ENCODE measurements around the gene OR2A25. TPM values are rescaled to one million over a fixed set of nuclear protein-coding genes. Genes with fewer than 3 reads are reported as not detected.

The OR2A25 gene
- total RNA-seq, 1 donor from 2014 or later, result not detected

DNA sequence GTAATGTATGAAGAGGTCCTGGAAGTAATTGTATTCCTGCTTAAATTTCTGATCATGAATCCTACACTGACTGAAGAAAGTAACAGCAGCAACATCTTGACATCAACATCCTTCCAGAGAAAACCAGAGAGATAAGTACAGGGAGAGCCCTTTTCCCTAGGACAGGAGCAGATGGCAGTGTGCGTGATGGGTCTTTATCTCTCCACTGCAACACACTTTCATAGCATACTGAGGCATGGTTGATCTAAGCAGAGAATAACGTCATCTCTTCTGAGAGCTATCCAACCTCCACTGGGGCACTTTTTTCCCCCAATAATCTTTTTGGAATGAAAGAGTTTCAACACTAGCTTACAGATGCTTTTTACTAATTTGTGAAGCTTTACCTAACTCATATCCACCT, 342 bp downstream of the OR2A25 start:
- DNase-seq (ENCODE audit: low read depth), result no peak

DNA sequence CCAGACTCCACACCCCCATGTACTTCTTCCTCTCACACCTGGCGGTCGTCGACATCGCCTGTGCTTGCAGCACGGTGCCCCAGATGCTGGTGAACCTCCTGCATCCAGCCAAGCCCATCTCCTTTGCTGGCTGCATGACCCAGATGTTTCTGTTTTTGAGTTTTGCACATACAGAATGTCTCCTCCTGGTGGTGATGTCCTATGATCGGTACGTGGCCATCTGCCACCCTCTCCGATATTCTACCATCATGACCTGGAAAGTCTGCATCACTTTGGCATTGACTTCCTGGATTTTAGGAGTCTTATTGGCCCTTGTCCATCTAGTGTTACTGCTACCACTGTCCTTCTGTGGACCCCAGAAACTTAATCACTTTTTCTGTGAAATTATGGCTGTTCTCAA, 4.8 kb downstream of the OR2A25 start:
- DNase-seq (ENCODE audit: low read depth), result no peak

DNA sequence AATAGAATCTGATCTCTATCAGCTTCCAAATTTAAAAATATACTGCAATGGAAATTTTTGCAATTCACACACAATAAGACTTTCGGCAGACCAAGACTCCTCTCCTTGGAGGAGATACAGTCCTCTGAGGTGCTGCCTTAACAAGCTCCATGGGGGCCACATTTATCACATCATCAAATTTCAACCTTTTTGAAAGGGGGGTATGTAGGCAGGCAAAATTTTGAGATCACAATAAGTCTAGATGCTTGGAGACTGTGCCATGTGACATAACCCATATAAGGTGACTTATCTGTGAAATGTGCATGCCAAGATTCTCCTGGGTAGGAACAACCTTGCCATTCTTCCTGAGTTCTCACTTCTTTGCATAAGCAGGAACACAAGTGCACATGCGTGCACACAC, 16.4 kb downstream of the OR2A25 start, which contains the start of gene OR2A12:
TSS of gene OR2A12 (plus strand) at position 301 of the 400 bp plus-strand sequence. CDS start 8,830 bp downstream, outside the sequence.
- DNase-seq (ENCODE audit: low read depth), result no peak

DNA sequence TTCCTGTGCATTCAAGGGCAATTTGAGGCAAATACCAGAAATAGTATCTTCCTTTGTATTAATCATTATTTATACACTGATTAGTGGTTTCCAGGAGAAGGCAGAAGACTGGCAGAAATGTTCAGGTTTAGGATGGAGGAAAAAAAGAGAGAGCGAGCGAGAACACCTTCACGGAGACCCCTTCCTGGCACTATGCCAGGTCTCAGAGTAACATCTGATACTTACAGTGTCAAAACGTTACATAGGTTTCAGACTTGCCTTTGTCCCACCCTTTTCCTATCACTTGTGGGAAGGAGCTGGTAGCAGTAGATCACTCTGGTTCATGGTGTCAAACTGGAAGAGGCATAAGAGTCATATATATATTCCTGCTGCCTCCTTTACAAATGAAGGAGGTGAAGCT, 17.1 kb downstream of the OR2A25 start:
- DNase-seq (ENCODE audit: low read depth), result no peak

DNA sequence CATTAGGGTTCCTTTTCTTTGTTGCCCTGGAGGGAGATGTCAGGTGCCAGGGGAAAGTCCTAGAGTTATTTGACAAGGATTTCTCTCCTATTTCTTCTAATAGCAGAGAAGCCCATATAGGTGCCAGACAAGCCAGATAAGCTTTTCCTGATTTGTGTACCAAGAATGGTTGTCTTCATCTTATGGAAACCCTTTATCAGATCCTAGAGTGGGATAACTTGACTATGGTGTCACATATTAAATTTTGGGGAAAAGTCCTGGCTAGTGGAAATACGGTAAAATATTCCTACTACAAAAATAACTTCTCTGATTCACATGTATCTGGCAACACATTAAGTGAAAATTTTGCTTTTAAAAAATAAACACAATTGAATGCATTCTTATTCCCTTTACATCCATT, 17.6 kb downstream of the OR2A25 start:
- no peak for DNase-seq (ENCODE audit: low read depth)

DNA sequence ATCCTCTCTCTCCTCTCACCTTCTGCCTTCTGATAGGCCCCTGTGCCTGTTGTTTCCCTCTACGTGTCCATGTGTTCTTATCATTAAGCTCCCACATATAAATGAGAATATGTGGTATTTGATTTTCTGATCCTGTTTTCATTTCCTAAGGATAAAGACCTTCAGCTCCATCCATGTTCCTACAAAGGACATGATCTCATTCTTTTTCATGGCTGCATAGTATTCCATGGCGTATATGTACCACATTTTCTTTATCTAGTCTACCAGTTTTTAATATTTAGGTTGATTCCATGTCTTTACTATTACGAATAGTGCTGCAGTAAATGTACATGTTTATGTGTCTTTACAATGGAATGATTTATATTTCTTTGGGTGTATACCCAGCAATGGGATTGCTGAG, 21.1 kb downstream of the OR2A25 start:
- no peak for DNase-seq (ENCODE audit: low read depth)

DNA sequence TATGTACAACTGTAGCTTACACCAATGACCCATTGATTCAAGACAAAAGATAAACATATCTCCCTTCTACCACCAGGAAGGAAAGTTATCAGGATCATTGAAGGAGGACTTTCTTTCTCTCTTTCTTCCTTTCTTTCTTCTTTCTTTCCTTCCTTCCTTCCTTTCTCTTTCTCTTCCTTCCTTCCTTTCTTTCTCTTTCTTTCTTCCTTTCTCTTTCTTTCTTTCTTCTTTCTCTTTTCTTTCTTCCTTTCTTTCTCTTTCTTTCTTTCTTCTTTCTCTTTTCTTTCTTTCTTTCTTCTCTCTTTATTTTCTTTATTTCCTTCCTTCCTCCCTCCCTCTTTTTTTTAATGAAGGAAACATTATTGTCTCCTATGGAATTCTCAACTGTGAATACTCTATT, 29.2 kb downstream of the OR2A25 start:
- DNase-seq (ENCODE audit: low read depth), result no peak

DNA sequence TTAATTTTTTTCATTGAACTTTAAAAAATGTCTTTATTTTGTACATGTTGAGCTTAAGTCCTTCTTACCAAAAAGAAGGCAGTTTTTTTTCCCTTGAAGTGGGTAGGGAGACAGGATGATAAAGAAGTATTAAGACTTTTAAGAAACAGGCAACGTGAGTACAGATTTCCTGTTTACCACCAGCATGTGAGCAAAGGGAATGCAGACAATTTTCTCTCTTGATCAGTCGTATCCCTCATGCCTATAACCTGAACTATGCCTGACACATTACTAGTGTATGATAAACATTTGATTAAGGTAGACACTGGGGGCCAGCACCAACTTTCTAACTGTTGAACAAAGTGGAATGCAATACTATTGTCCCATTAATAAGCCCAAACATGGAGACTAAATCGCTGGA, 31.0 kb downstream of the OR2A25 start:
- DNase-seq (ENCODE audit: low read depth), result no peak

DNA sequence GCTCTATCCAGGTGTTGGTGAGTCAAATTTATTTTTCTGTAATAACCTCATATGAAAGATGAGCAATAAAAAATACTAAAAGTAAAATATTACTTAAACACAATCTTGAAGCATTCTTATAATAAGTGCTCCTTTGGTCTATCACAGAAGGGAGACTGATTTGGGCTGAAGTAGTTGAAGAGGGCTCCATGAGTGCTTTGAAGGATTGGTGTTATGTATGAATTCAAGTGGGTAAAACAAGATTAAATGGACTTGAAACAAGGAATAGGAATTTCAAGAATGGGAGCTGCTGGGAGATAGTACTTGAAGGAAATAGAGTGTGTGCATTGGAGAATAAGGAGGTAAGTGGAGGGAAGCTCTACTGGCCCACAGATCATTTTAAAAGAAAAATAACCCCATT, 32.4 kb downstream of the OR2A25 start:
- DNase-seq (ENCODE audit: low read depth), result no peak

DNA sequence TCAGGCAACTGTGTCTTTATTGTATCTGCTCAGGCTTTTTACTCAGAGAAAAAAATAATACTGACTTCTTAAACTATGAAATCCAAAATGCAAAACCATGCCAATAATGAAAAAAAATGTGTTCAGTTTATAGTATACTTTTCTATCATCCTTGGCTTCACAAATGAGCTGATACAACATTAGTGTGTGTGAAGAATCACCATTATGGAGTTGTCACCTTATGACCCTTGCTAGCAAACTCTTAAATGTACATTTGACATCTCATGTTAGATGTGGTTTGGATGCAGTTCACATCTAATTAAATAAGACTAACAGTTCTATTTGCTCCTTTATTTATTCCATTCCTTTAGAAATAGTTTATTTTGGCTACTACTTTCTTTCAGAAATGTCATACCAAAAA, 35.6 kb downstream of the OR2A25 start:
- no peak for DNase-seq (ENCODE audit: low read depth)

DNA sequence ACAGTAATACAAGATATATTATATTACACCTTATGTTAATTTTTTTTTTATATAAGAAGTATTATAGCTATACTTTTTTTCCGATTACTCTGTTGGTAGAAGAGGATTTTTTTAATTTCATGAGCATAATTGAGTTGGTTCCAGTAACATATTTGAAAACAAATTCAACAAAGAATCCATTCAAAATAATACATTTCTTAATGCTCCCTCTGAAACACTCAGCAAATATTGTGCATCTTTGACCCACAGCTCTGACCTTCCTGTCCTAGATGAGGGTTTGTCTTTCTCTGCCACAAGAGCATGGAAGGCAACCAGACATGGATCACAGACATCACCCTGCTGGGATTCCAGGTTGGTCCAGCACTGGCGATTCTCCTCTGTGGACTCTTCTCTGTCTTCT, 39.7 kb downstream of the OR2A25 start, which contains the start of gene OR2A2:
TSS of gene OR2A2 (plus strand) at position 301 of the 400 bp plus-strand sequence. CDS start at position 301, 0 bp downstream.
- DNase-seq (ENCODE audit: low read depth), result no peak

DNA sequence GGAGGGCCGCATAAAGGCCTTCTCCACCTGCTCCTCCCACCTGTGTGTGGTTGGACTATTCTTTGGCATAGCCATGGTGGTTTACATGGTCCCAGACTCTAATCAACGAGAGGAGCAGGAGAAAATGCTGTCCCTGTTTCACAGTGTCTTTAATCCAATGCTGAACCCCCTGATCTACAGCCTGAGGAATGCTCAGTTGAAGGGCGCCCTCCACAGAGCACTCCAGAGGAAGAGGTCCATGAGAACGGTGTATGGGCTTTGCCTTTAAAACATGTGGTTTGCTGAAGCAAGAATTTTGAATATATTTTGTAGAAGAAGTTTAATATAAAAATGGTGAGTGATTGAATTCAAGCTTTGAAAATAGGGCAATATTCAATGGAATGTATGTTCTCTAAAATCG, 40.7 kb downstream of the OR2A25 start:
- no peak for DNase-seq (ENCODE audit: low read depth)

DNA sequence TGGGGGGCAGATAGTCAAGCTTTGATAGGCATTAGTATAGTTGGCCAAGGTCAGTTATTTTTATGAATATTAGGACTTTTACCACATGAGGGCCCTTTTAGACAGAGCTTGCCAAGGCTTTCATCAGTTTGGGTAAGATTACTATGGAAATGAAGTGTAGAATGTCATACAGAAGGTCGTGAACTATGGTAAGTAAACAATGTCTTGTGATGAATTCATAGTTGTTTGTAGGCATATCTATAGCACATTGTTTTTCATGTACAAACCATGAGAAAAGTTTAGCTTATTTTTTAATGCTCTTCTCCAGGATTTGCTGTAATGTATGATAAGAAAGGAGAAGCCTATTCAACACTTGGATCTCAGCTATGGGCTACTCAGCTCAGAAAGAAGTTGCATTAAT, 44.0 kb downstream of the OR2A25 start:
- DNase-seq (ENCODE audit: low read depth), result no peak

DNA sequence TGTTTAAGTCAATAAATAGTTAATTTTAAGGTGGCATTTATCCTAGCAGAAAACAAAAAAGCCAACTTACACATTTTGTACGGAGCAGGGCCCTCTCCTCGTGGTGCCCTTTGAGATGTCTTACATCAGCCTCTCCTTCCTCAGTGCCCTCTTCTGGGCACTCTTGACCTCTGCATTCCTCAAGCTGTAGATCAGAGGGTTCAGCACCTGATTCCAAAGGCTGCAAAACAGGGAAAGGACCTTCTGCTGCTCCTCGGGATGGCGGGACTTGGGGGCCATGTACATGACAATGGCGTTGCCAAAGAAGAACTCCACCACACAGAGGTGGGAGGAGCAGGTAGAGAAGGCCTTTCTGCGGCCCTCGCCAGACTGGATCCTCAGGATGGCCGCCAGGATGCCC, 48.7 kb downstream of the OR2A25 start:
- DNase-seq (ENCODE audit: low read depth), result no peak

DNA sequence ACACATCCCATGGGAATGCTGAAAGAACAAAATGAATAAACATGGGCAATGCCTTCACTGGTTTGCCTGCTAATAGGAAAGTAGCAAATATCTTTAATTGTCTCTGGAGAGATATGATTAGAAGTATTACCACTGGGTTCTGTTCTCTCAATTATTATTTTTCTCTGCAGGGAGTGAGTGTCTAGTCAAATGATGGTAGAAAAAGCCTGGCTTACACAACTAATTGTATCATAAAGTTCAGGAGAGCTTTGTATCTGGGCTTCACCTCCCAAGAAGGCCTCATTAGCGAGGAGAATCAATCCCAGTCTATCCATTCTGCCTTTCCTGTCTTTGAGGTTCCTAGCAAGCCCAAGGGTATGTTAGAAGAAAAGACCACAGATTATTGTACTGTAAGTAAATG, 53.3 kb downstream of the OR2A25 start, which contains the start of gene OR2A14:
TSS of gene OR2A14 (plus strand) at position 301 of the 400 bp plus-strand sequence. CDS start 5,937 bp downstream, outside the sequence.
- DNase-seq (ENCODE audit: low read depth), result no peak

Other genes starting within 250 kb of the OR2A25 start
- 96.8 and 109 TPM in 2 replicates for gene TCAF1, start 167.6 kb upstream of the OR2A25 start, total RNA-seq
- gene OR2F2, start 134.6 kb upstream of the OR2A25 start, total RNA-seq, result not detected in 2 replicates
- not detected in 2 replicates for gene OR2F1, start 115.0 kb upstream of the OR2A25 start, total RNA-seq
- gene OR6B1, start 69.5 kb upstream of the OR2A25 start, total RNA-seq, result 0.03 TPM in 1 of 2 replicates, not detected in the other
- gene OR2A5, start 20.9 kb upstream of the OR2A25 start, total RNA-seq, result not detected in 2 replicates
- gene OR2A12, start 16.5 kb downstream of the OR2A25 start, total RNA-seq, result not detected in 2 replicates
- not detected in 2 replicates for gene OR2A2, start 39.8 kb downstream of the OR2A25 start, total RNA-seq
- gene OR2A14, start 53.4 kb downstream of the OR2A25 start, total RNA-seq, result not detected in 2 replicates
- not detected in 2 replicates for gene CTAGE4, start 113.7 kb downstream of the OR2A25 start, total RNA-seq
- gene ARHGEF35, start 126.0 kb downstream of the OR2A25 start, total RNA-seq, result 0.21 TPM in 2 replicates
- gene OR2A42, start 169.8 kb downstream of the OR2A25 start, total RNA-seq, result not detected in 2 replicates
- gene OR2A7, start 195.0 kb downstream of the OR2A25 start, total RNA-seq, result not detected in 2 replicates
- gene CTAGE8, start 199.5 kb downstream of the OR2A25 start, total RNA-seq, result not detected in 2 replicates
- gene OR2A1, start 242.6 kb downstream of the OR2A25 start, total RNA-seq, result not detected in 2 replicates